Measurements from ENCODE around the gene NUP133.

GRCh38 chr1:229507502-229507901 lies 639 bp downstream of the NUP133 start:
- TF ChIP-seq FEZF1 (tag by site-specific recombination; IDR thresholded peaks at IDR 0.05) = no peak
- TF ChIP-seq CTCF (tag by site-specific recombination; IDR thresholded peaks at IDR 0.05) = no peak
- no peak for TF ChIP-seq YY1 (tag by site-specific recombination; IDR thresholded peaks at IDR 0.05)
- TF ChIP-seq PRDM10 (tag by site-specific recombination; IDR thresholded peaks at IDR 0.05) = no peak
- TF ChIP-seq ZNF184 (tag by site-specific recombination; IDR thresholded peaks at IDR 0.05) = no peak
- no peak for TF ChIP-seq PBX3 (CRISPR knock-in tag; IDR thresholded peaks at IDR 0.05)
- no peak for TF ChIP-seq ZNF449 (tag by site-specific recombination; IDR thresholded peaks at IDR 0.05)
- TF ChIP-seq ZNF571 (tag by site-specific recombination; IDR thresholded peaks at IDR 0.05) = no peak
- TF ChIP-seq ZNF629 (tag by site-specific recombination; IDR thresholded peaks at IDR 0.05) = no peak
